Esophagus squamous epithelium (tissue), 4 donors: ENCODE data around the gene EXOC6.

Experiments
- POLR2A ChIP-seq, 4 donors: fragments of 450-650 bp; IDR thresholded peaks; one replicate each; pipeline ENCODE4 v1.6.1; 2017; ENCODE audit warnings: antibody characterized with exemption in 4 of 4, mild to moderate bottlenecking in 4 of 4, moderate library complexity in 3 of 4
- TF ChIP-seq, protein P1 (sequence below), 6 experiments: fragments of 450-650 bp in 4 of 6; fragments of 200-600 bp in 2 of 6; sonication (generic) in 2 of 6; IDR thresholded peaks; one replicate each; pipeline ENCODE4 v1.5.1; 2016 to 2019; ENCODE audit warnings: antibody characterized with exemption in 6 of 6, mild to moderate bottlenecking in 4 of 6, moderate library complexity in 4 of 6

DNA sequence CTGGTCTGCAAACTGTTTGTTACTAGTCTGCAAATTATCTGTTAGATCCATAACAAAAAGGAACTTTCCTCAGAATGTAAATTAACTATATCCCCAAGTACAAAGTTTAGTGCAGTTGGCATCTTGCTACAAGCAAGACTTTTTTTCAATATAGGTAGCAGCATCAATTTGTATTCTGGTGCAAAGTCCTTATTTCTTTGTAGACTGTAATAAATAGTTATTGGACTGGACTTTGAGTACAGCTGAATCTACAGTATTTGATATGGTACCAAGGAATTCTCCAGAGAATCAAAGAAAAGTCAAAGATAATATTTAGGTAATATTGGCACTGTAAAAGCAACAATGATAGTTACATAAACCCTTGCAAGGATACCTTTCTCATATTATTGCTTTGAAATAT is 89.6 kb downstream of the EXOC6 start:
- TF ChIP-seq, protein P1, sequence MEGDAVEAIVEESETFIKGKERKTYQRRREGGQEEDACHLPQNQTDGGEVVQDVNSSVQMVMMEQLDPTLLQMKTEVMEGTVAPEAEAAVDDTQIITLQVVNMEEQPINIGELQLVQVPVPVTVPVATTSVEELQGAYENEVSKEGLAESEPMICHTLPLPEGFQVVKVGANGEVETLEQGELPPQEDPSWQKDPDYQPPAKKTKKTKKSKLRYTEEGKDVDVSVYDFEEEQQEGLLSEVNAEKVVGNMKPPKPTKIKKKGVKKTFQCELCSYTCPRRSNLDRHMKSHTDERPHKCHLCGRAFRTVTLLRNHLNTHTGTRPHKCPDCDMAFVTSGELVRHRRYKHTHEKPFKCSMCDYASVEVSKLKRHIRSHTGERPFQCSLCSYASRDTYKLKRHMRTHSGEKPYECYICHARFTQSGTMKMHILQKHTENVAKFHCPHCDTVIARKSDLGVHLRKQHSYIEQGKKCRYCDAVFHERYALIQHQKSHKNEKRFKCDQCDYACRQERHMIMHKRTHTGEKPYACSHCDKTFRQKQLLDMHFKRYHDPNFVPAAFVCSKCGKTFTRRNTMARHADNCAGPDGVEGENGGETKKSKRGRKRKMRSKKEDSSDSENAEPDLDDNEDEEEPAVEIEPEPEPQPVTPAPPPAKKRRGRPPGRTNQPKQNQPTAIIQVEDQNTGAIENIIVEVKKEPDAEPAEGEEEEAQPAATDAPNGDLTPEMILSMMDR (IDR thresholded peaks at IDR 0.05), result no peak
- no peak for TF ChIP-seq POLR2A (IDR thresholded peaks at IDR 0.05)
